Neutrophil (primary cell): Measurements from ENCODE around the gene CRABP1.
A peak's percentile ranks its signal among the peaks of the same experiment; 100 is the strongest.

ENCODE experiments used
- H3K27ac ChIP-seq: fragments of 200-600 bp; sonication (generic); 2 replicates; pipeline ENCODE4 v1.5.1; 2016; ENCODE audit warnings: mild to moderate bottlenecking, moderate library complexity
- H3K27me3 ChIP-seq: fragments of 200-600 bp; sonication (generic); 2 replicates; pipeline ENCODE4 v1.6.0; 2016; ENCODE audit warnings: mild to moderate bottlenecking
- H3K36me3 ChIP-seq: fragments of 200-600 bp; sonication (generic); 2 replicates; pipeline ENCODE4 v1.5.1; 2017
- H3K4me1 ChIP-seq, 2 experiments: fragments of 200-600 bp in 1 of 2; sonication (generic) in 1 of 2; 1 replicate in 1 of 2; 2 replicates in 1 of 2; pipeline versions ENCODE4 v1.5.1 to v1.6.1; 2013 to 2016; ENCODE audit warnings: low read depth in 1 of 2, low read length in 1 of 2, mild to moderate bottlenecking in 1 of 2, moderate library complexity in 1 of 2; ENCODE audit not compliant: control insufficient read depth in 1 of 2, insufficient read depth in 1 of 2
- H3K4me3 ChIP-seq, 2 experiments: fragments of 200-600 bp in 1 of 2; sonication (generic) in 1 of 2; 1 replicate in 1 of 2; 2 replicates in 1 of 2; pipeline ENCODE4 v1.5.1; 2013 to 2016; ENCODE audit warnings: low read depth in 1 of 2, low read length in 1 of 2, mild to moderate bottlenecking in 1 of 2, moderate library complexity in 1 of 2
- H3K9me3 ChIP-seq: fragments of 200-600 bp; sonication (generic); 2 replicates; pipeline ENCODE4 v1.5.1; 2016
- CTCF ChIP-seq: fragments of 200-600 bp; sonication (generic); IDR thresholded peaks from 2 replicates; pipeline ENCODE4 v1.5.1; 2016; ENCODE audit warnings: antibody characterized with exemption

CRABP1 gene

GRCh38 chr15:78307976-78308375 is 32.2 kb upstream of the CRABP1 start:
- Histone ChIP-seq H3K9me3 (no peaks in the 10 kb centered on the region), H3K4me3 (no peak overlapping the region), H3K27ac (no peak overlapping the region), H3K36me3 (no peaks in the 10 kb centered on the region), H3K4me1 (peaks cover 4 to 5% of the 10 kb centered on the region in 2 experiments), H3K27me3 (no peaks in the 10 kb centered on the region)
- TF ChIP-seq CTCF: no peak

- no peak overlapping the region for H3K4me3 ChIP-seq
- H3K27ac ChIP-seq: no peak overlapping the region
- peak; percentile 40 for TF ChIP-seq CTCF
- no peaks in the 10 kb centered on the region for H3K9me3 ChIP-seq
- H3K36me3 ChIP-seq: no peaks in the 10 kb centered on the region
- H3K27me3 ChIP-seq: no peaks in the 10 kb centered on the region
- H3K4me1 ChIP-seq: peaks cover 4 to 5% of the 10 kb centered on the region in 2 experiments
Measured at GRCh38 chr15:78308422-78309032, 31.6 kb upstream of the CRABP1 start.

GRCh38 chr15:78311292-78311691 is 28.9 kb upstream of the CRABP1 start:
- no peak for TF ChIP-seq CTCF
- Histone ChIP-seq H3K27ac (no peak overlapping the region), H3K27me3 (no peaks in the 10 kb centered on the region), H3K4me1 (peaks cover 4 to 5% of the 10 kb centered on the region in 2 experiments), H3K36me3 (no peaks in the 10 kb centered on the region), H3K4me3 (no peak overlapping the region), H3K9me3 (no peaks in the 10 kb centered on the region)

GRCh38 chr15:78312536-78312935 is 27.6 kb upstream of the CRABP1 start:
- TF ChIP-seq CTCF: no peak
- H3K36me3 ChIP-seq: no peaks in the 10 kb centered on the region
- no peaks in the 10 kb centered on the region for H3K9me3 ChIP-seq
- H3K27me3 ChIP-seq: no peaks in the 10 kb centered on the region
- no peak overlapping the region for H3K27ac ChIP-seq
- H3K4me3 ChIP-seq: no peak overlapping the region
- H3K4me1 ChIP-seq: peaks cover 4 to 5% of the 10 kb centered on the region in 2 experiments

GRCh38 chr15:78312957-78313356 is 27.2 kb upstream of the CRABP1 start:
- no peaks in the 10 kb centered on the region for H3K9me3 ChIP-seq
- H3K4me1 ChIP-seq: peaks cover 4 to 5% of the 10 kb centered on the region in 2 experiments
- H3K36me3 ChIP-seq: no peaks in the 10 kb centered on the region
- no peak for TF ChIP-seq CTCF
- no peaks in the 10 kb centered on the region for H3K27me3 ChIP-seq
- H3K4me3 ChIP-seq: no peak overlapping the region
- no peak overlapping the region for H3K27ac ChIP-seq
